Neutrophil (primary cell): ENCODE data around the gene NSL1.
A peak's percentile ranks its signal among the peaks of the same experiment; 100 is the strongest.

Source experiments
- H3K27ac ChIP-seq: fragments of 200-600 bp; sonication (generic); 2 replicates; pipeline ENCODE4 v1.5.1; 2016; ENCODE audit warnings: mild to moderate bottlenecking, moderate library complexity
- H3K27me3 ChIP-seq: fragments of 200-600 bp; sonication (generic); 2 replicates; pipeline ENCODE4 v1.6.0; 2016; ENCODE audit warnings: mild to moderate bottlenecking
- H3K36me3 ChIP-seq: fragments of 200-600 bp; sonication (generic); 2 replicates; pipeline ENCODE4 v1.5.1; 2017
- H3K4me1 ChIP-seq, 2 experiments: fragments of 200-600 bp in 1 of 2; sonication (generic) in 1 of 2; 1 replicate in 1 of 2; 2 replicates in 1 of 2; pipeline versions ENCODE4 v1.5.1 to v1.6.1; 2013 to 2016; ENCODE audit warnings: low read depth in 1 of 2, low read length in 1 of 2, mild to moderate bottlenecking in 1 of 2, moderate library complexity in 1 of 2; ENCODE audit not compliant: control insufficient read depth in 1 of 2, insufficient read depth in 1 of 2
- H3K4me3 ChIP-seq, 2 experiments: fragments of 200-600 bp in 1 of 2; sonication (generic) in 1 of 2; 1 replicate in 1 of 2; 2 replicates in 1 of 2; pipeline ENCODE4 v1.5.1; 2013 to 2016; ENCODE audit warnings: low read depth in 1 of 2, low read length in 1 of 2, mild to moderate bottlenecking in 1 of 2, moderate library complexity in 1 of 2
- H3K9me3 ChIP-seq: fragments of 200-600 bp; sonication (generic); 2 replicates; pipeline ENCODE4 v1.5.1; 2016
- CTCF ChIP-seq: fragments of 200-600 bp; sonication (generic); IDR thresholded peaks from 2 replicates; pipeline ENCODE4 v1.5.1; 2016; ENCODE audit warnings: antibody characterized with exemption

The NSL1 gene

DNA sequence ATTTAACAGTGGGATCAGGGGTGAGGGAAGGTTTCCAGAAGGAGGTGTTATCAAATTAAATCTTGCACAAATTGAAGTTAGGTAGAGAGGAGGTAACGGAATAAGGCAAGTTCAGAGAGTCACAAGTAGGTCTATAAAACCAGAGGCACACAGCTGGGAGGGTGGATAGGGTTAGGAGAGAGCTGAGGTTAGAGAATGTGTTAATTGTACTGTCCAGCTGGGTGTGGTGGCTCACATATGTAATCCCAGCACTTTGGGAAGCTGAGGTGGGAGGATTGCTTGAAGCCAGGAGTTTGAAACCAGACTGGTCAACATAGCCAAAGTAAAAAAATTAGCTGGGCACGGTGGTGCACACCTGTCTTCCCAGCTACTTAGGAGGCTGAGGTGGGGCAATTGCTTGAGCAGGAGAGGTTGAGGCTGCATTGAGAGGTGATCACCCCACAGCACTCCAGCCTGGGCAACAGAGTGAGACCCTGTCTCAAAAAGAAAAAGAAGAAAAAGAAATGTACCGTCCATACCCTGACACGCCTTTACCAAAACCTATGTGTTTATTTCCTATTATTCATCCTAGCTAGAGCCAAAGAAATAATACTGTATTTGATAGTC, 35.7 kb upstream of the NSL1 start:
- no peaks in the 10 kb centered on the region for H3K36me3 ChIP-seq
- no peak overlapping the region for H3K27ac ChIP-seq
- TF ChIP-seq CTCF = no peak
- no peak overlapping the region for H3K4me3 ChIP-seq
- no peaks in the 10 kb centered on the region for H3K27me3 ChIP-seq
- peaks cover 7% of the 10 kb centered on the region for H3K9me3 ChIP-seq
- H3K4me1 ChIP-seq = peaks cover 5 to 6% of the 10 kb centered on the region in 2 experiments

GRCh38 chr1:212825798-212826452, 34.3 kb upstream of the NSL1 start:
- H3K27me3 ChIP-seq = no peaks in the 10 kb centered on the region
- no peak for TF ChIP-seq CTCF
- H3K4me3 ChIP-seq = no peak overlapping the region
- peaks cover 7% of the 10 kb centered on the region for H3K9me3 ChIP-seq
- H3K4me1 ChIP-seq = peaks cover 5% of the 10 kb centered on the region in 2 experiments
- H3K36me3 ChIP-seq = no peaks in the 10 kb centered on the region
- H3K27ac ChIP-seq = no peak overlapping the region

- Histone ChIP-seq H3K36me3 (no peaks in the 10 kb centered on the region), H3K27ac (no peak overlapping the region), H3K9me3 (peaks cover 7% of the 10 kb centered on the region), H3K4me1 (peaks cover 22 to 23% of the 10 kb centered on the region in 2 experiments), H3K27me3 (no peaks in the 10 kb centered on the region), H3K4me3 (no peak overlapping the region)
- no peak for TF ChIP-seq CTCF
Observed at GRCh38 chr1:212824201-212824600, 32.6 kb upstream of the NSL1 start.

- peaks cover 30 to 32% of the 10 kb centered on the region in 2 experiments for H3K4me1 ChIP-seq
Observed at GRCh38 chr1:212822956-212823355, 31.4 kb upstream of the NSL1 start.

GRCh38 chr1:212820969-212821368, 29.4 kb upstream of the NSL1 start:
- Histone ChIP-seq H3K4me1 (peaks cover 30 to 33% of the 10 kb centered on the region in 2 experiments), H3K27ac (peak overlapping the region; percentile 73), H3K4me3 (no peak overlapping the region), H3K36me3 (no peaks in the 10 kb centered on the region), H3K9me3 (peaks cover 4% of the 10 kb centered on the region), H3K27me3 (no peaks in the 10 kb centered on the region)
- TF ChIP-seq CTCF = no peak

More at GRCh38 chr1:212822956-212823355, 31.4 kb upstream of the NSL1 start:
- H3K4me3 ChIP-seq = no peak overlapping the region
- H3K9me3 ChIP-seq = peaks cover 7% of the 10 kb centered on the region
- H3K27ac ChIP-seq = no peak overlapping the region
- no peaks in the 10 kb centered on the region for H3K36me3 ChIP-seq
- H3K27me3 ChIP-seq = no peaks in the 10 kb centered on the region
- TF ChIP-seq CTCF = no peak
